ENCODE measurements around the gene STOML1.

- TF ChIP-seq CTCF (IDR thresholded peaks at IDR 0.05; ENCODE audit: low read length), result no peak
- no peak for TF ChIP-seq EZH2 (IDR thresholded peaks at IDR 0.05; ENCODE audit: borderline replicate concordance, low read length)
Measured at GRCh38 chr15:73930790-73931281, 61.3 kb downstream of the STOML1 start.
